Measurements from ENCODE around the gene CA5A.

GRCh38 chr16:87927195-87927562 is 9.2 kb downstream of the CA5A start:
- TF ChIP-seq CTCF (IDR thresholded peaks at IDR 0.05) (no peak), POLR2A (IDR thresholded peaks at IDR 0.05) (no peak), EP300 (IDR thresholded peaks at IDR 0.05) (no peak)
